ENCODE measurements around the gene CHURC1. TPM values are rescaled to one million over a fixed set of nuclear protein-coding genes. Genes with fewer than 3 reads are reported as not detected.

Gene CHURC1
- total RNA-seq, 6 experiments from 2014 or later, result 28.2 to 55.2 (median 37.1) TPM

- Histone ChIP-seq H3K9me3 (no peaks in the 10 kb centered on the region), H3K4me1 (no peaks in the 10 kb centered on the region), H3K27ac (no peak overlapping the region), H3K4me3 (no peak overlapping the region), H3K36me3 (no peaks in the 10 kb centered on the region), H3K27me3 (no peaks in the 10 kb centered on the region)
- ATAC-seq, result no peak
- 78% methylated on average over 2 of the region's 2 CpGs for WGBS (ENCODE audit: insufficient coverage, low coverage, low lambda C conversion rate, missing lambda C conversion rate)
- TF ChIP-seq POLR2A (IDR thresholded peaks at IDR 0.05) (no peak), CTCF (IDR thresholded peaks at IDR 0.05) (no peak)
- no peak for DNase-seq
- intact Hi-C loops (cut with DNase I), result no loop called here
Observed at GRCh38 chr14:64868379-64868778, 45.9 kb upstream of the CHURC1 start.

- 38% methylated on average over 1 of the region's 1 CpG for WGBS (ENCODE audit: insufficient coverage, low coverage, low lambda C conversion rate, missing lambda C conversion rate)
- no peak for ATAC-seq
- no peak overlapping the region for H3K4me3 ChIP-seq
Observed at GRCh38 chr14:64868841-64869240, 45.4 kb upstream of the CHURC1 start.

GRCh38 chr14:64870160-64870559 is 44.1 kb upstream of the CHURC1 start:
- no peak overlapping the region for H3K27ac ChIP-seq
- 57% methylated on average over 2 of the region's 2 CpGs for WGBS (ENCODE audit: insufficient coverage, low coverage, low lambda C conversion rate, missing lambda C conversion rate)

More at GRCh38 chr14:64868841-64869240, 45.4 kb upstream of the CHURC1 start:
- no peak for DNase-seq
- intact Hi-C loops (cut with DNase I), result no loop called here
- Histone ChIP-seq H3K9me3 (no peaks in the 10 kb centered on the region), H3K27me3 (no peaks in the 10 kb centered on the region), H3K4me1 (no peaks in the 10 kb centered on the region), H3K27ac (no peak overlapping the region), H3K36me3 (no peaks in the 10 kb centered on the region)
- TF ChIP-seq POLR2A (IDR thresholded peaks at IDR 0.05), result no peak
- TF ChIP-seq CTCF (IDR thresholded peaks at IDR 0.05), result no peak

GRCh38 chr14:64871344-64871743 is 42.9 kb upstream of the CHURC1 start:
- DNase-seq (no peak), ATAC-seq (no peak)
- WGBS (ENCODE audit: insufficient coverage, low coverage, low lambda C conversion rate, missing lambda C conversion rate), result 37% methylated on average over 2 of the region's 2 CpGs
- TF ChIP-seq POLR2A (IDR thresholded peaks at IDR 0.05) (no peak), CTCF (IDR thresholded peaks at IDR 0.05) (no peak)
- no peak overlapping the region for H3K27ac ChIP-seq
- no peaks in the 10 kb centered on the region for H3K27me3 ChIP-seq
- no peaks in the 10 kb centered on the region for H3K4me1 ChIP-seq
- H3K4me3 ChIP-seq, result no peak overlapping the region
- intact Hi-C loops (cut with DNase I), result loop anchor here in 1 of 2 donors (10.0 kb wide), 2 partner anchors 47 to 97 kb away; no protein-coding TSS in a partner anchor
- H3K9me3 ChIP-seq, result no peaks in the 10 kb centered on the region
- H3K36me3 ChIP-seq, result no peaks in the 10 kb centered on the region

More at GRCh38 chr14:64870160-64870559, 44.1 kb upstream of the CHURC1 start:
- no peak overlapping the region for H3K4me3 ChIP-seq
- H3K27me3 ChIP-seq, result no peaks in the 10 kb centered on the region
- H3K4me1 ChIP-seq, result no peaks in the 10 kb centered on the region
- TF ChIP-seq POLR2A (IDR thresholded peaks at IDR 0.05), result no peak
- TF ChIP-seq CTCF (IDR thresholded peaks at IDR 0.05), result no peak
- no peak for ATAC-seq
- DNase-seq, result no peak
- no peaks in the 10 kb centered on the region for H3K36me3 ChIP-seq
- intact Hi-C loops (cut with DNase I), result loop anchor here in 1 of 2 donors (10.0 kb wide), 2 partner anchors 45 to 95 kb away; no protein-coding TSS in a partner anchor
- no peaks in the 10 kb centered on the region for H3K9me3 ChIP-seq
